ENCODE measurements around the gene LRBA. TPM values are rescaled to one million over a fixed set of nuclear protein-coding genes. Genes with fewer than 3 reads are reported as not detected.

Gene LRBA
- total and polyA plus RNA-seq, 2 donors (not counting 1 experiment from before 2014, with no cell fraction given) = 16.4 to 36.7 TPM

DNA sequence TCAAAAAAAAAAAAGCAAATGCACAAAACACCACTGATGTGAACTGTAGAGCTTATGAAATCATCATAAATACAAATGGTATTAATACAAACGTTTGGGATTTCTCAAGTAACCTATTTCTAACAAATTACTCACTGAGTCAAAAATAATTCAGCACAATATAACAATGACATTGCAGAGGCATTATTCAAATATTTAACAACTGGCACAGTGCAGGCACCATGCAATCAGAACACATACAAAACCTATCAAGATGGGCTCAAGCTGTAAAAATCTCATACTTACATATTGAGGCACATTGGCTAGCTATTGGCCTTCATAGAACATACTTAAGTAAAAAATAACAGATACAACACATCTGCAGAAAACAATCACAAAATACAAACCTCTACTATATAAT is 81.1 kb downstream of the LRBA start:
- no peak for DNase-seq (ENCODE audit: low read depth in 2 of 2)
- H2AFZ ChIP-seq (ENCODE audit: low read length) = no peak overlapping the region
- H3K4me1 ChIP-seq (ENCODE audit: control insufficient read depth, extremely low read depth, insufficient read depth, low read length) = no peaks in the 10 kb centered on the region
- no peak for TF ChIP-seq CTCF (conservative IDR thresholded peaks at IDR 0.05 in 1 of 2, IDR thresholded peaks at IDR 0.05 in 1 of 2; ENCODE audit: low read depth in 1 of 2, low read length in 2 of 2)
- no peak for TF ChIP-seq EZH2 (IDR thresholded peaks at IDR 0.05; ENCODE audit: low read length, missing control alignments)
- H3K9me3 ChIP-seq (ENCODE audit: control insufficient read depth, insufficient read depth, low read depth, low read length) = no peaks in the 10 kb centered on the region
- H3K27ac ChIP-seq (ENCODE audit: insufficient read depth, low read length) = no peak overlapping the region
- no peak overlapping the region for H3K4me2 ChIP-seq (ENCODE audit: extremely low read depth, insufficient read depth, low read length)
- no peaks in the 10 kb centered on the region for H3K27me3 ChIP-seq (ENCODE audit: control insufficient read depth, insufficient read depth, low read length)
- H3K9ac ChIP-seq (ENCODE audit: insufficient read depth, low read length) = no peak overlapping the region
- H4K20me1 ChIP-seq (ENCODE audit: control insufficient read depth, extremely low read depth, insufficient read depth, low read length) = no peaks in the 10 kb centered on the region
- H3K36me3 ChIP-seq (ENCODE audit: control insufficient read depth, insufficient read depth, low read length) = no peaks in the 10 kb centered on the region
- no peak overlapping the region for H3K4me3 ChIP-seq (replicated peaks in 1 of 4; ENCODE audit: control extremely low read depth in 1 of 4, insufficient read depth in 1 of 4, low read depth in 3 of 4, low read length in 4 of 4)
- no peaks in the 10 kb centered on the region for H3K79me2 ChIP-seq (ENCODE audit: control insufficient read depth, insufficient read depth, low read length)

DNA sequence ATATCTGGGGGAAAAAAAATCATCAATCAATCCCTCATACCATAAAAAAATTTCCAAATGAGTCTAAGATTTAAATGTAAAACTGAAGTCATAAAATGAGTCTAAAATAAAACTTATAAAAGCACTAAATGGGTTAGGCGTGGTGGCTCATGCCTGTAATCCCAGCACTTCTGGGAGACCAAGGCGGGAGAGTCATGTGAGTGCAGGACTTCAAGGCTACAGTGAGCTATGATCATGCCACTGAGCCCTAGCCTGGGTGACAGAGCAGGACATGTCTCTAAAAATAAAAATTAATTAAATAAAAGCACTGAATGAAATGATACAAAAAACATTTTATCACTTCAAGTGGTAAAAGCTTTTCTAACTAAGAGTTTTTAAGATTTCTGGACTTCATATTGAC is 83.3 kb downstream of the LRBA start:
- Histone ChIP-seq H3K4me1 (ENCODE audit: control insufficient read depth, extremely low read depth, insufficient read depth, low read length) (no peaks in the 10 kb centered on the region), H3K36me3 (ENCODE audit: control insufficient read depth, insufficient read depth, low read length) (no peaks in the 10 kb centered on the region), H3K4me3 (replicated peaks in 1 of 4; ENCODE audit: control extremely low read depth in 1 of 4, insufficient read depth in 1 of 4, low read depth in 3 of 4, low read length in 4 of 4) (no peak overlapping the region), H3K79me2 (ENCODE audit: control insufficient read depth, insufficient read depth, low read length) (no peaks in the 10 kb centered on the region), H4K20me1 (ENCODE audit: control insufficient read depth, extremely low read depth, insufficient read depth, low read length) (no peaks in the 10 kb centered on the region), H3K27me3 (ENCODE audit: control insufficient read depth, insufficient read depth, low read length) (no peaks in the 10 kb centered on the region), H3K9me3 (ENCODE audit: control insufficient read depth, insufficient read depth, low read depth, low read length) (no peaks in the 10 kb centered on the region), H2AFZ (ENCODE audit: low read length) (no peak overlapping the region), H3K9ac (ENCODE audit: insufficient read depth, low read length) (no peak overlapping the region), H3K4me2 (ENCODE audit: extremely low read depth, insufficient read depth, low read length) (no peak overlapping the region), H3K27ac (ENCODE audit: insufficient read depth, low read length) (no peak overlapping the region)
- TF ChIP-seq CTCF (conservative IDR thresholded peaks at IDR 0.05 in 1 of 2, IDR thresholded peaks at IDR 0.05 in 1 of 2; ENCODE audit: low read depth in 1 of 2, low read length in 2 of 2) (no peak), EZH2 (IDR thresholded peaks at IDR 0.05; ENCODE audit: low read length, missing control alignments) (no peak)
- no peak for DNase-seq (ENCODE audit: low read depth in 2 of 2)

DNA sequence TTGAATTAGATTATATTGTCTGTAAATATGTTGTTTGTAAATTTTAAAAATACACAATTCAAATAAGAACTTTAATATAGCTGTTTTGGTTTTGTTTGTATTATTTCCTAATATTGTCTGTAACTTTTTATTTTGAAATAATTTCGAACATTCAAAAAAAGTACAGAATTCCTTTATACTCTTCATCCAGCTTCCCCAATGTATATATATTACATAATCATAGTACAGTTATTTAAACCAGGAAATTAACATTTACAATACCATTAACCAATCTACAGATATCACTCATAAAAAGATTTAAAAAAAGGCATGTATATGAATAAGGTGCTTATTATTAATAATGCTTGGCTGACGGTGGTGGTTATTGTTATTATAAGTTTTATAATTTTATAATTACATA is 84.1 kb downstream of the LRBA start:
- Histone ChIP-seq H3K4me2 (ENCODE audit: extremely low read depth, insufficient read depth, low read length) (no peak overlapping the region), H3K4me1 (ENCODE audit: control insufficient read depth, extremely low read depth, insufficient read depth, low read length) (no peaks in the 10 kb centered on the region), H3K79me2 (ENCODE audit: control insufficient read depth, insufficient read depth, low read length) (no peaks in the 10 kb centered on the region), H3K4me3 (replicated peaks in 1 of 4; ENCODE audit: control extremely low read depth in 1 of 4, insufficient read depth in 1 of 4, low read depth in 3 of 4, low read length in 4 of 4) (no peak overlapping the region), H3K9ac (ENCODE audit: insufficient read depth, low read length) (no peak overlapping the region), H3K36me3 (ENCODE audit: control insufficient read depth, insufficient read depth, low read length) (no peaks in the 10 kb centered on the region), H2AFZ (ENCODE audit: low read length) (no peak overlapping the region), H3K27me3 (ENCODE audit: control insufficient read depth, insufficient read depth, low read length) (no peaks in the 10 kb centered on the region), H4K20me1 (ENCODE audit: control insufficient read depth, extremely low read depth, insufficient read depth, low read length) (no peaks in the 10 kb centered on the region), H3K27ac (ENCODE audit: insufficient read depth, low read length) (no peak overlapping the region), H3K9me3 (ENCODE audit: control insufficient read depth, insufficient read depth, low read depth, low read length) (no peaks in the 10 kb centered on the region)
- TF ChIP-seq CTCF (conservative IDR thresholded peaks at IDR 0.05 in 1 of 2, IDR thresholded peaks at IDR 0.05 in 1 of 2; ENCODE audit: low read depth in 1 of 2, low read length in 2 of 2) (no peak), EZH2 (IDR thresholded peaks at IDR 0.05; ENCODE audit: low read length, missing control alignments) (no peak)
- DNase-seq (ENCODE audit: low read depth in 2 of 2) = no peak

Data from fibroblast of lung (primary cell).